Kidney (tissue), 14 donors: Measurements from ENCODE around the gene INCA1. TPM values are rescaled to one million over a fixed set of nuclear protein-coding genes. Genes with fewer than 3 reads are reported as not detected.

Experiments
- DNase-seq, 5 donors: peaks; one replicate each; pipeline ENCODE4 v3.0.0-alpha.2; 2013 to 2020
- FAIRE-seq: peaks from 2 replicates; lab custom pipeline; 2012; peaks lifted over from hg19 to GRCh38; lab: Jason Lieb, UNC
- H3K27ac ChIP-seq, 2 donors: one replicate each; pipeline ENCODE4 v1.7.0; 2013; ENCODE audit warnings: low read depth in 2 of 2, low read length in 2 of 2, inconsistent platforms in 1 of 2
- H3K27me3 ChIP-seq: one replicate; pipeline ENCODE4 v1.7.1; 2013; ENCODE audit warnings: low read length, inconsistent platforms; ENCODE audit not compliant: control insufficient read depth, insufficient read depth
- H3K36me3 ChIP-seq, 3 donors: one replicate each; pipeline versions ENCODE4 v1.7.0 to v1.7.1; 2013; ENCODE audit warnings: low read length in 3 of 3, control low read depth in 1 of 3, inconsistent platforms in 1 of 3; ENCODE audit not compliant: insufficient read depth in 3 of 3, control insufficient read depth in 2 of 3
- H3K4me1 ChIP-seq, 3 donors: one replicate each; pipeline versions ENCODE4 v1.7.0 to v1.7.1; 2013; ENCODE audit warnings: low read length in 3 of 3, inconsistent platforms in 1 of 3, low read depth in 1 of 3; ENCODE audit not compliant: control insufficient read depth in 2 of 3, insufficient read depth in 2 of 3
- H3K4me3 ChIP-seq, 3 donors: one replicate each; pipeline versions ENCODE4 v1.7.0 to v1.8.1; 2013; ENCODE audit warnings: low read length in 3 of 3, control low read depth in 1 of 3, inconsistent platforms in 1 of 3
- H3K9ac ChIP-seq, 3 donors: one replicate each; pipeline versions ENCODE4 v1.7.0 to v1.7.1; 2013; ENCODE audit warnings: low read length in 3 of 3, control low read depth in 1 of 3, inconsistent platforms in 1 of 3
- H3K9me3 ChIP-seq, 3 donors: one replicate each; pipeline versions ENCODE4 v1.7.0 to v1.7.1; 2013; ENCODE audit warnings: low read length in 3 of 3, control low read depth in 1 of 3, inconsistent platforms in 1 of 3; ENCODE audit not compliant: control insufficient read depth in 2 of 3, insufficient read depth in 1 of 3
- CTCF ChIP-seq: IDR thresholded peaks from 3 replicates; pipeline ENCODE4 v1.5.1; 2012; ENCODE audit warnings: mild to moderate bottlenecking, moderate library complexity, borderline replicate concordance; ENCODE audit not compliant: insufficient read depth; ENCODE audit errors: extremely low read depth
- intact Hi-C: fragments of 100-400 bp; cut with DNase I; formaldehyde crosslinking; loops from one replicate; pipeline ENCODE4 v1.11.1; 2022
- polyA plus RNA-seq: library from polyadenylated mRNA; stranded (reverse); fragments of 350-450 nt; fragmentation: Illumina TruSeq; extraction: RNeasy Lipid Tissue Mini Kit (QIAGEN cat#74804); gene quantifications from one replicate; pipeline ENCODE4 v1.2.3, GENCODE V29; 2014; ENCODE audit warnings: low read depth, low replicate concordance; ENCODE audit not compliant: insufficient read depth
- total RNA-seq: library from RNA; stranded (reverse); fragmentation: NEBNext Ultra II Directional; extraction: Animal tissue kit (Norgen Biotek cat#: 25700); gene quantifications from one replicate; pipeline ENCODE4 v1.2.1, GENCODE V29; 2021
- donor health status: control.
- donor health status: control.
- donor health status: control.
- donor health status: control.
- donor health status: control.
- donor health status: DM: yes; HTN: yes; CAD: no.
- donor health status: Normal renal cell carcinoma (clear cell type).

INCA1 gene
- total and polyA plus RNA-seq, 2 donors from 2014 or later, result 1.5 to 1.6 TPM

- H3K36me3 ChIP-seq, result peaks cover 0 to 26% (median 18%) of the 10 kb centered on the region in 3 donors
- no peak for TF ChIP-seq CTCF
Measured at GRCh38 chr17:5020502-5021023, 23.2 kb upstream of the INCA1 start.

GRCh38 chr17:5019475-5019956, 22.2 kb upstream of the INCA1 start:
- Histone ChIP-seq H3K9me3 (no peaks in the 10 kb centered on the region), H3K27ac (no peak overlapping the region), H3K9ac (no peak overlapping the region), H3K4me1 (no peaks in the 10 kb centered on the region), H3K4me3 (no peak overlapping the region), H3K36me3 (peaks cover 0 to 33% (median 22%) of the 10 kb centered on the region in 3 donors), H3K27me3 (no peaks in the 10 kb centered on the region)
- TF ChIP-seq CTCF, result no peak
- no peak for DNase-seq
- no peak for FAIRE-seq
- intact Hi-C loops, result no loop called here

More at GRCh38 chr17:5020502-5021023, 23.2 kb upstream of the INCA1 start:
- FAIRE-seq (no peak), DNase-seq (no peak)
- Histone ChIP-seq H3K9ac (no peak overlapping the region), H3K9me3 (no peaks in the 10 kb centered on the region), H3K4me3 (no peak overlapping the region), H3K27ac (no peak overlapping the region), H3K4me1 (no peaks in the 10 kb centered on the region), H3K27me3 (no peaks in the 10 kb centered on the region)
- intact Hi-C loops, result no loop called here

- Histone ChIP-seq H3K4me1 (no peaks in the 10 kb centered on the region), H3K27me3 (no peaks in the 10 kb centered on the region), H3K9ac (no peak overlapping the region), H3K4me3 (no peak overlapping the region), H3K9me3 (no peaks in the 10 kb centered on the region), H3K36me3 (peaks cover 0 to 30% (median 22%) of the 10 kb centered on the region in 3 donors), H3K27ac (no peak overlapping the region)
- no peak for FAIRE-seq
- intact Hi-C loops, result no loop called here
- no peak for DNase-seq
- TF ChIP-seq CTCF, result no peak
Measured at GRCh38 chr17:5014357-5014756, 17.0 kb upstream of the INCA1 start.
